IMR-90 (cell line): ENCODE results near the gene SLC17A5. TPM values are rescaled to one million over a fixed set of nuclear protein-coding genes. Genes with fewer than 3 reads are reported as not detected.

Experiments used
- ATAC-seq: fragments of 200-7000 bp; cut with Tn5 transposase; 2 replicates; pipeline ENCODE4 v1.9.1; 2020; ENCODE audit warnings: low read depth, mild to moderate bottlenecking, moderate library complexity
- BruUV-seq: library from RNA; stranded (reverse); fragments of 400-500 nt; replicated peaks from 2 replicates; lab custom pipeline; 2021; lab: Mats Ljungman, UMichigan
- CTCF ChIA-PET: fragments of 300-600 bp; formaldehyde crosslinking; extraction: SDS; loops from one replicate; lab custom pipeline; 2021; ENCODE audit warnings: antibody characterized with exemption; lab: Yijun Ruan, JAX
- POLR2A ChIA-PET: fragments of 300-600 bp; sonication (Branson Sonifier 250); formaldehyde crosslinking; loops from one replicate; lab custom pipeline; 2022; ENCODE audit warnings: antibody characterized with exemption; ENCODE audit not compliant: unreplicated experiment; lab: Charles Lee
- DNase-seq: peaks from one replicate; pipeline ENCODE4 v3.0.0; 2013
- H2AFZ ChIP-seq: replicated peaks from 2 replicates; pipeline ENCODE3; 2013; ENCODE audit warnings: low read length, mild to moderate bottlenecking; ENCODE audit not compliant: poor library complexity
- H2AK5ac ChIP-seq: 2 replicates; pipeline ENCODE4 v1.6.1; 2013; ENCODE audit warnings: low read depth, low read length, inconsistent platforms
- H2AK9ac ChIP-seq: replicated peaks from 2 replicates; pipeline ENCODE3; 2013; ENCODE audit warnings: mild to moderate bottlenecking, low read depth, low read length, moderate library complexity; ENCODE audit not compliant: poor library complexity
- H2BK120ac ChIP-seq: 2 replicates; pipeline ENCODE4 v1.6.1; 2013; ENCODE audit warnings: low read depth, low read length, inconsistent platforms
- H2BK15ac ChIP-seq: 3 replicates; pipeline ENCODE4 v1.6.1; 2013; ENCODE audit warnings: low read depth, low read length, inconsistent platforms
- H2BK20ac ChIP-seq: 2 replicates; pipeline ENCODE4 v1.6.1; 2013; ENCODE audit warnings: low read depth, mild to moderate bottlenecking, inconsistent platforms, low read length, moderate library complexity
- H2BK5ac ChIP-seq: 2 replicates; pipeline ENCODE4 v1.6.1; 2013; ENCODE audit warnings: mild to moderate bottlenecking, low read depth, low read length, inconsistent platforms; ENCODE audit not compliant: poor library complexity, severe bottlenecking
- H3K14ac ChIP-seq: replicated peaks from 2 replicates; pipeline ENCODE4 v1.6.1; 2013; ENCODE audit warnings: low read depth, low read length, inconsistent platforms
- H3K18ac ChIP-seq: 2 replicates; pipeline ENCODE4 v1.6.1; 2013; ENCODE audit warnings: low read depth, low read length, control low read depth
- H3K23ac ChIP-seq: 2 replicates; pipeline ENCODE4 v1.6.1; 2013; ENCODE audit warnings: low read depth, low read length, inconsistent platforms
- H3K27ac ChIP-seq: 2 replicates; pipeline ENCODE4 v1.5.1; 2013; ENCODE audit warnings: mild to moderate bottlenecking, control low read depth, low read length; ENCODE audit not compliant: insufficient read depth
- H3K27me3 ChIP-seq: 2 replicates; pipeline ENCODE4 v1.6.1; 2013; ENCODE audit warnings: low read length; ENCODE audit not compliant: control insufficient read depth, insufficient read depth
- H3K36me3 ChIP-seq: 2 replicates; pipeline ENCODE4 v1.6.1; 2013; ENCODE audit warnings: low read length, mixed read lengths; ENCODE audit not compliant: control insufficient read depth, insufficient read depth
- H3K4ac ChIP-seq: 2 replicates; pipeline ENCODE4 v1.6.1; 2013; ENCODE audit warnings: low read depth, low read length, inconsistent platforms
- H3K4me1 ChIP-seq: 2 replicates; pipeline ENCODE4 v1.6.1; 2013; ENCODE audit warnings: low read length, mixed read lengths; ENCODE audit not compliant: control insufficient read depth, insufficient read depth
- H3K4me2 ChIP-seq: 2 replicates; pipeline ENCODE4 v1.6.1; 2013; ENCODE audit warnings: low read depth, mild to moderate bottlenecking, control low read depth, low read length, moderate library complexity
- H3K4me3 ChIP-seq: 2 replicates; pipeline ENCODE4 v1.5.1; 2013; ENCODE audit warnings: low read depth, mild to moderate bottlenecking, control low read depth, low read length, moderate library complexity; ENCODE audit not compliant: insufficient read depth
- H3K56ac ChIP-seq: 2 replicates; pipeline ENCODE4 v1.6.1; 2013; ENCODE audit warnings: low read length, inconsistent platforms; ENCODE audit not compliant: insufficient read depth; ENCODE audit errors: extremely low read depth
- H3K79me1 ChIP-seq, 2 experiments: 2 replicates each; pipeline ENCODE4 v1.6.1; 2013; ENCODE audit warnings: low read length in 2 of 2, inconsistent platforms in 1 of 2, low read depth in 1 of 2
- H3K9ac ChIP-seq: 2 replicates; pipeline ENCODE4 v1.6.1; 2013; ENCODE audit warnings: low read depth, low read length, control low read depth
- H3K9me1 ChIP-seq: 2 replicates; pipeline ENCODE4 v1.6.1; 2013; ENCODE audit warnings: low read length, inconsistent platforms; ENCODE audit not compliant: insufficient read depth
- H3K9me3 ChIP-seq: 2 replicates; pipeline ENCODE4 v1.6.1; 2013; ENCODE audit warnings: low read length; ENCODE audit not compliant: control insufficient read depth, insufficient read depth
- H4K20me1 ChIP-seq: 2 replicates; pipeline ENCODE4 v1.6.1; 2013; ENCODE audit warnings: low read length, inconsistent platforms; ENCODE audit not compliant: insufficient read depth
- H4K5ac ChIP-seq: 2 replicates; pipeline ENCODE4 v1.6.1; 2013; ENCODE audit warnings: mild to moderate bottlenecking, low read depth, low read length, control low read depth
- H4K8ac ChIP-seq, 2 experiments: 2 replicates each; pipeline ENCODE4 v1.6.1; 2013; ENCODE audit warnings: low read depth in 2 of 2, low read length in 2 of 2, control low read depth in 1 of 2, inconsistent platforms in 1 of 2
- H4K91ac ChIP-seq: 2 replicates; pipeline ENCODE4 v1.6.1; 2013; ENCODE audit warnings: low read depth, low read length, inconsistent platforms; ENCODE audit not compliant: insufficient read depth
- BHLHE40 ChIP-seq: fragments of 150-350 bp; IDR thresholded peaks from 2 replicates; pipeline ENCODE4 v1.6.1; 2016; ENCODE audit warnings: mild to moderate bottlenecking, low read depth, low read length
- CEBPB ChIP-seq: IDR thresholded peaks from 2 replicates; pipeline ENCODE4 v1.6.1; 2012; ENCODE audit warnings: low read depth, low read length, improper control_type of control experiment
- CHD1 ChIP-seq: IDR thresholded peaks from 2 replicates; pipeline ENCODE4 v1.6.1; 2012; ENCODE audit warnings: low read depth, low read length, improper control_type of control experiment
- FOS ChIP-seq: fragments of 150-350 bp; IDR thresholded peaks from 2 replicates; pipeline ENCODE4 v1.6.1; 2016; ENCODE audit warnings: low read depth, low read length
- MAFK ChIP-seq: IDR thresholded peaks from 2 replicates; pipeline ENCODE4 v1.6.1; 2012; ENCODE audit warnings: low read depth, low read length, improper control_type of control experiment
- MAZ ChIP-seq: IDR thresholded peaks from 2 replicates; pipeline ENCODE4 v1.6.1; 2012; ENCODE audit warnings: low read depth, mild to moderate bottlenecking, low read length, improper control_type of control experiment, moderate library complexity, borderline replicate concordance
- MXI1 ChIP-seq: IDR thresholded peaks from 2 replicates; pipeline ENCODE4 v1.6.1; 2012; ENCODE audit warnings: low read depth, mild to moderate bottlenecking, low read length, moderate library complexity, borderline replicate concordance
- NFE2L2 ChIP-seq: fragments of 150-350 bp; IDR thresholded peaks from 2 replicates; pipeline ENCODE4 v1.6.1; 2016; ENCODE audit warnings: low read depth, mild to moderate bottlenecking, low read length
- POLR2A ChIP-seq: IDR thresholded peaks from 2 replicates; pipeline ENCODE4 v1.6.1; 2012; ENCODE audit warnings: mild to moderate bottlenecking, low read depth, low read length
- RAD21 ChIP-seq: IDR thresholded peaks from 2 replicates; pipeline ENCODE4 v1.6.1; 2012; ENCODE audit warnings: low read length, improper control_type of control experiment
- RCOR1 ChIP-seq: IDR thresholded peaks from 2 replicates; pipeline ENCODE4 v1.6.1; 2012; ENCODE audit warnings: mild to moderate bottlenecking, low read length, improper control_type of control experiment; ENCODE audit not compliant: insufficient replicate concordance
- RFX5 ChIP-seq: IDR thresholded peaks from 2 replicates; pipeline ENCODE4 v1.8.0; 2012; ENCODE audit warnings: low read depth, mild to moderate bottlenecking, low read length, moderate library complexity
- SMC3 ChIP-seq: fragments of 150-350 bp; IDR thresholded peaks from 2 replicates; pipeline ENCODE4 v1.6.1; 2016; ENCODE audit warnings: low read depth, mild to moderate bottlenecking, antibody characterized with exemption, low read length, moderate library complexity
- WGBS, 2 experiments: methylation state at CpG; one replicate each; pipeline versions ENCODE4 v1.1.5 to v1.1.7; 2013; ENCODE audit warnings: missing lambda C conversion rate in 2 of 2; ENCODE audit not compliant: insufficient read length in 1 of 2; ENCODE audit errors: extremely low coverage in 2 of 2; 5-methylcytosine and 5-hydroxymethylcytosine counted together
- dilution Hi-C: fragments of 300-500 bp; cut with HindIII; formaldehyde crosslinking; loops from one replicate; pipeline ENCODE4 v1.14.3; 2018; ENCODE audit warnings: low sequenced_read_pairs; ENCODE audit not compliant: unreplicated experiment
- in situ Hi-C: fragments of 300-500 bp; cut with MboI; formaldehyde crosslinking; loops from 3 replicates; pipeline ENCODE4 v1.14.3; 2019; ENCODE audit warnings: low sequenced_read_pairs, inconsistent platforms, mixed read lengths
- intact Hi-C: fragments of 100-400 bp; cut with micrococcal nuclease; formaldehyde crosslinking; loops from 2 replicates; pipeline ENCODE4 v1.10.0; 2022
- polyA plus RNA-seq, 3 experiments: library from polyadenylated mRNA; depleted of rRNA; stranded (reverse); fragments of >200 nt; gene quantifications; 2 replicates each; pipeline ENCODE4 v1.2.3, GENCODE V29; 2012; ENCODE audit warnings: low replicate concordance in 1 of 3
- total RNA-seq: library from RNA; depleted of rRNA; stranded (reverse); fragments of >200 nt; gene quantifications from 2 replicates; pipeline ENCODE4 v1.2.3, GENCODE V29; 2012
- TF ChIP-seq, protein P1 (sequence below): fragments of 150-350 bp; IDR thresholded peaks from 2 replicates; pipeline ENCODE4 v1.6.1; 2017; ENCODE audit warnings: mild to moderate bottlenecking, antibody characterized with exemption, low read length, low read depth
- TF ChIP-seq, protein P2 (sequence below): conservative IDR thresholded peaks from 2 replicates; pipeline ENCODE4 v1.5.1; 2012; ENCODE audit warnings: mild to moderate bottlenecking, low read depth, low read length, improper control_type of control experiment
- TF ChIP-seq, protein P3 (sequence below): fragments of 150-350 bp; IDR thresholded peaks from 2 replicates; pipeline ENCODE4 v1.6.1; 2016; ENCODE audit warnings: low read depth, mild to moderate bottlenecking, low read length, moderate library complexity, borderline replicate concordance

SLC17A5 gene
- total and polyA plus RNA-seq, 2 of the 4 experiments (the other 2 are of a cell fraction), result 20.8 to 27.2 TPM

DNA sequence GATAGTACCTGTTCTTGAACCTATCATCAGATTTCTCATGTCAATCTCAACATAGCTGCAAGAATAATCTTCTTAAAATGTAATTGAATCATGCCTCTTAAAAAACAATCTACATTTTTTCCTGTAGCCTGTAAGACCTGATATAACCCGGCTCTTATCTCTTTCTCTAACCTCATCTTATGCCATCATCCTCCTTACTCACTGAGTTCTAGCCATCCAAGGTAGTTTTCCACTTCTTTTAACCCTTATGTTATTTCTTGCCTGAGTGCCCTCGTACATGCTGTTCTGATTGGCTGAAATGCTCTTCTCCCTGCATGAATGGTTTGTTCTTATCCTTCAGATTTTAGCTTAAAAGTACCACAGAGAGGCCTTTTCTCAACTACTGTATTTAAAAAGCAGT, 16.4 kb downstream of the SLC17A5 start:
- H3K4ac ChIP-seq, result no peak overlapping the region
- H3K79me1 ChIP-seq, result 0 out of 4 replicates have a peak, but pooled peaks cover 3% of the 10 kb centered on the region in 2 experiments
- no peaks in the 10 kb centered on the region for H3K9me3 ChIP-seq
- H3K4me3 ChIP-seq, result no peak overlapping the region
- 0 out of 2 replicates have a peak, but pooled peaks cover 4% of the 10 kb centered on the region for H3K9me1 ChIP-seq
- H3K4me1 ChIP-seq, result no peaks in the 10 kb centered on the region
- ATAC-seq (no peak), DNase-seq (no peak)
- H3K18ac ChIP-seq, result no peak overlapping the region
- no peak overlapping the region for H2AFZ ChIP-seq
- no peak overlapping the region for H3K27ac ChIP-seq
- CTCF ChIA-PET, result no interaction called here
- no peak overlapping the region for H3K23ac ChIP-seq
- TF ChIP-seq RFX5 (no peak), MAFK (no peak), MXI1 (no peak), FOS (no peak), CHD1 (no peak), BHLHE40 (no peak), SMC3 (no peak), POLR2A (no peak), CEBPB (no peak), RAD21 (no peak), MAZ (no peak), NFE2L2 (no peak), RCOR1 (no peak)
- TF ChIP-seq, protein P1, sequence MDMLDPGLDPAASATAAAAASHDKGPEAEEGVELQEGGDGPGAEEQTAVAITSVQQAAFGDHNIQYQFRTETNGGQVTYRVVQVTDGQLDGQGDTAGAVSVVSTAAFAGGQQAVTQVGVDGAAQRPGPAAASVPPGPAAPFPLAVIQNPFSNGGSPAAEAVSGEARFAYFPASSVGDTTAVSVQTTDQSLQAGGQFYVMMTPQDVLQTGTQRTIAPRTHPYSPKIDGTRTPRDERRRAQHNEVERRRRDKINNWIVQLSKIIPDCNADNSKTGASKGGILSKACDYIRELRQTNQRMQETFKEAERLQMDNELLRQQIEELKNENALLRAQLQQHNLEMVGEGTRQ, result no peak
- TF ChIP-seq, protein P2, sequence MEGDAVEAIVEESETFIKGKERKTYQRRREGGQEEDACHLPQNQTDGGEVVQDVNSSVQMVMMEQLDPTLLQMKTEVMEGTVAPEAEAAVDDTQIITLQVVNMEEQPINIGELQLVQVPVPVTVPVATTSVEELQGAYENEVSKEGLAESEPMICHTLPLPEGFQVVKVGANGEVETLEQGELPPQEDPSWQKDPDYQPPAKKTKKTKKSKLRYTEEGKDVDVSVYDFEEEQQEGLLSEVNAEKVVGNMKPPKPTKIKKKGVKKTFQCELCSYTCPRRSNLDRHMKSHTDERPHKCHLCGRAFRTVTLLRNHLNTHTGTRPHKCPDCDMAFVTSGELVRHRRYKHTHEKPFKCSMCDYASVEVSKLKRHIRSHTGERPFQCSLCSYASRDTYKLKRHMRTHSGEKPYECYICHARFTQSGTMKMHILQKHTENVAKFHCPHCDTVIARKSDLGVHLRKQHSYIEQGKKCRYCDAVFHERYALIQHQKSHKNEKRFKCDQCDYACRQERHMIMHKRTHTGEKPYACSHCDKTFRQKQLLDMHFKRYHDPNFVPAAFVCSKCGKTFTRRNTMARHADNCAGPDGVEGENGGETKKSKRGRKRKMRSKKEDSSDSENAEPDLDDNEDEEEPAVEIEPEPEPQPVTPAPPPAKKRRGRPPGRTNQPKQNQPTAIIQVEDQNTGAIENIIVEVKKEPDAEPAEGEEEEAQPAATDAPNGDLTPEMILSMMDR, result no peak
- TF ChIP-seq, protein P3, sequence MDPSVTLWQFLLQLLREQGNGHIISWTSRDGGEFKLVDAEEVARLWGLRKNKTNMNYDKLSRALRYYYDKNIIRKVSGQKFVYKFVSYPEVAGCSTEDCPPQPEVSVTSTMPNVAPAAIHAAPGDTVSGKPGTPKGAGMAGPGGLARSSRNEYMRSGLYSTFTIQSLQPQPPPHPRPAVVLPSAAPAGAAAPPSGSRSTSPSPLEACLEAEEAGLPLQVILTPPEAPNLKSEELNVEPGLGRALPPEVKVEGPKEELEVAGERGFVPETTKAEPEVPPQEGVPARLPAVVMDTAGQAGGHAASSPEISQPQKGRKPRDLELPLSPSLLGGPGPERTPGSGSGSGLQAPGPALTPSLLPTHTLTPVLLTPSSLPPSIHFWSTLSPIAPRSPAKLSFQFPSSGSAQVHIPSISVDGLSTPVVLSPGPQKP, result no peak
- no TSS peak for BruUV-seq
- in situ Hi-C loops, result no loop called here
- H2BK15ac ChIP-seq, result no peak overlapping the region
- no peak overlapping the region for H3K56ac ChIP-seq
- H3K27me3 ChIP-seq, result no peaks in the 10 kb centered on the region
- no peak overlapping the region for H3K9ac ChIP-seq
- no peak overlapping the region for H2BK20ac ChIP-seq
- H4K8ac ChIP-seq, result no peak overlapping the region
- no peak overlapping the region for H2BK5ac ChIP-seq
- no peak overlapping the region for H4K91ac ChIP-seq
- no peak overlapping the region for H4K5ac ChIP-seq
- intact Hi-C loops, result no loop called here
- H3K4me2 ChIP-seq, result no peak overlapping the region
- WGBS, 2 experiments, result 79% methylated on average over 2 of the region's 2 CpGs; no CpG with 5 or more reads in 1 of the 2 experiments
- no peaks in the 10 kb centered on the region for H4K20me1 ChIP-seq
- peaks cover 14% of the 10 kb centered on the region for H3K36me3 ChIP-seq
- H3K14ac ChIP-seq, result no peak overlapping the region
- POLR2A ChIA-PET, result no interaction called here
- no peak overlapping the region for H2AK5ac ChIP-seq
- no peak overlapping the region for H2AK9ac ChIP-seq
- dilution Hi-C loops, result no loop called here
- no peak overlapping the region for H2BK120ac ChIP-seq
